ENCODE results near the gene HOGA1. TPM values are rescaled to one million over a fixed set of nuclear protein-coding genes. Genes with fewer than 3 reads are reported as not detected.

HOGA1 gene
- total and polyA plus RNA-seq, 4 donors = 21.7 to 31.4 (median 22.8) TPM

DNA sequence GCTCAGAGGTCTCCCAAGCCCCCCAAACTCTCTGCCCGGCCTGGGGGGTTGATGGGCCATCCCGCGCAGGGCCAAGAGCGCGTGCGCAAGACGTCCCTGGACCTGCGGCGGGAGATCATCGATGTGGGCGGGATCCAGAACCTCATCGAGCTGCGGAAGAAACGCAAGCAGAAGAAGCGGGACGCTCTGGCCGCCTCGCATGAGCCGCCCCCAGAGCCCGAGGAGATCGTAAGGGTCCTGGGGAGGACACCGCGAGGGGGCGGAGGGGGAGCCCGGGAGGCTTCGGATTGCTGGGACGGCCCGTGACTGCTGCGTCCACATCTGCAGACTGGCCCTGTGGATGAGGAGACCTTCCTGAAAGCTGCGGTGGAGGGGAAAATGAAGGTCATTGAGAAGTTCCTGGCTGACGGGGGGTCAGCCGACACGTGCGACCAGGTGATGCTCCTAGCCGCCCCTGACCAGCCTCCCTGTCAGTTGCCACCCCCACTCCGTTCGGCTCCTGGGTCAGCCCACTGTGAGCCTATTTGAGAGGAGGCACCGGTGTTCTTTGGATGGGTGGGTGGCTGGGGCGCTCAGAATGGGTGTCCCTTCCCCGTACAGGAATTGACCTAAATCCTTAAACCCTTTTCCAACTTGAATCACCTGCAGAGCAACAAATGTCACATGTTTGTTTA, 5.9 kb upstream of the HOGA1 start:
- TF ChIP-seq YY1 (IDR thresholded peaks at IDR 0.05) (no peak), NR2F2 (IDR thresholded peaks at IDR 0.05) (no peak), HNF4G (IDR thresholded peaks at IDR 0.05) (no peak), ZBTB33 (IDR thresholded peaks at IDR 0.05) (no peak), REST (IDR thresholded peaks at IDR 0.05) (no peak), SP1 (IDR thresholded peaks at IDR 0.05) (no peak), RAD21 (IDR thresholded peaks at IDR 0.05) (no peak), ATF3 (IDR thresholded peaks at IDR 0.05) (no peak), TAF1 (conservative IDR thresholded peaks at IDR 0.05) (no peak), GABPA (IDR thresholded peaks at IDR 0.05 in 1 of 2, conservative IDR thresholded peaks at IDR 0.05 in 1 of 2) (no peak), FOXA2 (IDR thresholded peaks at IDR 0.05) (no peak), RXRA (IDR thresholded peaks at IDR 0.05) (no peak), CTCF (IDR thresholded peaks at IDR 0.05; ENCODE audit: low read depth, low read length, missing input control) (no peak), MAX (IDR thresholded peaks at IDR 0.05) (no peak), EGR1 (IDR thresholded peaks at IDR 0.05; ENCODE audit: low read depth in 2 of 2) (no peak), FOXA1 (IDR thresholded peaks at IDR 0.05) (no peak), JUND (IDR thresholded peaks at IDR 0.05) (no peak), HNF4A (conservative IDR thresholded peaks at IDR 0.05) (no peak)
- no peaks in the 10 kb centered on the region for H3K27me3 ChIP-seq (ENCODE audit: control insufficient read depth in 4 of 4, insufficient read depth in 4 of 4, low read length in 3 of 4)
- no peak for DNase-seq (ENCODE audit: low spot score)
- no peak overlapping the region for H3K4me3 ChIP-seq (ENCODE audit: low read depth in 1 of 3, low read length in 3 of 3)
- H3K9me3 ChIP-seq (ENCODE audit: control insufficient read depth in 4 of 4, low read length in 3 of 4) = no peaks in the 10 kb centered on the region
- no peak overlapping the region for H3K9ac ChIP-seq (ENCODE audit: low read depth in 1 of 2, low read length in 2 of 2)
- peaks cover 2 to 12% (median 4%) of the 10 kb centered on the region in 4 donors for H3K4me1 ChIP-seq (ENCODE audit: control insufficient read depth in 4 of 4, insufficient read depth in 4 of 4, low read length in 3 of 4)
- WGBS = 77% methylated on average over 40 of the region's 40 CpGs
- no peak overlapping the region for H3K27ac ChIP-seq (ENCODE audit: low read depth in 1 of 2, low read length in 2 of 2)
- no peaks in the 10 kb centered on the region for H3K36me3 ChIP-seq (ENCODE audit: control insufficient read depth in 4 of 4, insufficient read depth in 3 of 4, low read depth in 1 of 4, low read length in 3 of 4)

Data from liver (tissue), 9 donors.